HL-60 (cell line): ENCODE results near the gene WRAP53.

ENCODE experiments used
- DNase-seq, 2 experiments: peaks; one replicate each; pipeline ENCODE4 v3.0.0-alpha.2; 2010 to 2020; ENCODE audit warnings: low read depth in 1 of 2, low spot score in 1 of 2
- H3K27ac ChIP-seq: fragments of 250-450 bp; sonication (Bioruptor Pico); replicated peaks from 2 replicates; pipeline ENCODE4 v1.5.1; 2020; ENCODE audit warnings: mild to moderate bottlenecking, moderate library complexity
- H3K27me3 ChIP-seq: fragments of 250-450 bp; sonication (Bioruptor Pico); 2 replicates; pipeline ENCODE4 v1.5.1; 2021; ENCODE audit warnings: mild to moderate bottlenecking, moderate library complexity; ENCODE audit not compliant: insufficient read depth, poor library complexity, severe bottlenecking
- H3K4me3 ChIP-seq: replicated peaks from 2 replicates; pipeline ENCODE4 v1.5.1; 2011; ENCODE audit warnings: mild to moderate bottlenecking, control low read depth, low read length; ENCODE audit not compliant: insufficient read depth
- GABPA ChIP-seq: IDR thresholded peaks from 2 replicates; pipeline ENCODE4 v1.6.1; 2012; ENCODE audit warnings: low read depth
- POLR2AphosphoS5 ChIP-seq: IDR thresholded peaks from 2 replicates; pipeline ENCODE4 v1.6.1; 2012; ENCODE audit warnings: low read depth
- REST ChIP-seq: IDR thresholded peaks from 2 replicates; pipeline ENCODE4 v1.6.1; 2012; ENCODE audit warnings: low read depth; ENCODE audit not compliant: insufficient replicate concordance
- SPI1 ChIP-seq: IDR thresholded peaks from 2 replicates; pipeline ENCODE4 v1.6.1; 2012; ENCODE audit warnings: low read depth, mild to moderate bottlenecking, borderline replicate concordance
- TF ChIP-seq, protein P1 (sequence below): IDR thresholded peaks from one replicate; pipeline ENCODE4 v1.5.1; 2011; ENCODE audit warnings: low read length, control low read depth, inconsistent platforms; ENCODE audit not compliant: insufficient read depth

WRAP53 gene

DNA sequence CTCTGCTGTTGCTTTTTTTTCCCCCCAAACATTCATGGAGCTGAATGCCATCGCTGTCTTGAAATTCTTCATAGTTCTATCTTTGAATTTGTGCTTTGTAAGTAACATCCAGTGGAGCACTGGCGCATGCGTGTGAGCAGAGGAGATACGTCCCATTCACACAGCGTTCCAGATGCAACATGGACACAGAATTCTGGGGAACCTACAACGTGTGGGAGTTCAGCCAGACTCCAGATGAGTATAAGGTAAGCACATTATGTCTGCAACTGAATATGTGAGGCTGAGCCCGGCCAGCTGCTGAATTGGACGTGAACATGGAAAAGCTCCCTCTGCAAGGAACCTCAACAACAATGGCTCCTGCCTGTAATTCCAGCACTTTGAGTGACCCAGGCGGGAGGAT is 41.8 kb upstream of the WRAP53 start:
- Histone ChIP-seq H3K27ac (no peak overlapping the region), H3K27me3 (no peaks in the 10 kb centered on the region), H3K4me3 (no peak overlapping the region)
- TF ChIP-seq REST (no peak), SPI1 (no peak), GABPA (no peak), POLR2AphosphoS5 (no peak)
- TF ChIP-seq, protein P1, sequence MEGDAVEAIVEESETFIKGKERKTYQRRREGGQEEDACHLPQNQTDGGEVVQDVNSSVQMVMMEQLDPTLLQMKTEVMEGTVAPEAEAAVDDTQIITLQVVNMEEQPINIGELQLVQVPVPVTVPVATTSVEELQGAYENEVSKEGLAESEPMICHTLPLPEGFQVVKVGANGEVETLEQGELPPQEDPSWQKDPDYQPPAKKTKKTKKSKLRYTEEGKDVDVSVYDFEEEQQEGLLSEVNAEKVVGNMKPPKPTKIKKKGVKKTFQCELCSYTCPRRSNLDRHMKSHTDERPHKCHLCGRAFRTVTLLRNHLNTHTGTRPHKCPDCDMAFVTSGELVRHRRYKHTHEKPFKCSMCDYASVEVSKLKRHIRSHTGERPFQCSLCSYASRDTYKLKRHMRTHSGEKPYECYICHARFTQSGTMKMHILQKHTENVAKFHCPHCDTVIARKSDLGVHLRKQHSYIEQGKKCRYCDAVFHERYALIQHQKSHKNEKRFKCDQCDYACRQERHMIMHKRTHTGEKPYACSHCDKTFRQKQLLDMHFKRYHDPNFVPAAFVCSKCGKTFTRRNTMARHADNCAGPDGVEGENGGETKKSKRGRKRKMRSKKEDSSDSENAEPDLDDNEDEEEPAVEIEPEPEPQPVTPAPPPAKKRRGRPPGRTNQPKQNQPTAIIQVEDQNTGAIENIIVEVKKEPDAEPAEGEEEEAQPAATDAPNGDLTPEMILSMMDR: no peak
- DNase-seq: no peak

DNA sequence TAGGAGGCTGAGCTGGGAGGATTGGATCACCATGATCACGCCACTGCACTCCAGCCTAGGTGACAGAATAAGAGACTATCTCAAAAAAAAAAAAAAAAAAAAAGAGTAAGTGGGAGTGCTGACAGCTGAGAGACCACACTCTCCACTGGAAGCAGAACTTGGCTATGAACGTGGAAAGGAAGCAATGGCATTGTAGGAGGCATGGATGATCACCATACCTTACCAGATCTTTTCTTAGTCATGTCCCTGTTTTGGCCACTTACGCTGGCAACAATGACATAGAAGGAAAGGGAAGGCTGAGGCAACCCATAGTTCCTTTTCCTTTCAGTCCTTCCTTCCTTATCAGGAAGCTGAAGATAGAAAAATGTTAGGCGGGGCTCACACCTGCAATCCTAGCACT is 41.3 kb upstream of the WRAP53 start:
- H3K4me3 ChIP-seq: no peak overlapping the region
- DNase-seq: no peak
- no peak for TF ChIP-seq REST
- TF ChIP-seq, protein P1: no peak
- no peak for TF ChIP-seq SPI1
- TF ChIP-seq POLR2AphosphoS5: no peak
- TF ChIP-seq GABPA: no peak
- no peaks in the 10 kb centered on the region for H3K27me3 ChIP-seq
- H3K27ac ChIP-seq: no peak overlapping the region

DNA sequence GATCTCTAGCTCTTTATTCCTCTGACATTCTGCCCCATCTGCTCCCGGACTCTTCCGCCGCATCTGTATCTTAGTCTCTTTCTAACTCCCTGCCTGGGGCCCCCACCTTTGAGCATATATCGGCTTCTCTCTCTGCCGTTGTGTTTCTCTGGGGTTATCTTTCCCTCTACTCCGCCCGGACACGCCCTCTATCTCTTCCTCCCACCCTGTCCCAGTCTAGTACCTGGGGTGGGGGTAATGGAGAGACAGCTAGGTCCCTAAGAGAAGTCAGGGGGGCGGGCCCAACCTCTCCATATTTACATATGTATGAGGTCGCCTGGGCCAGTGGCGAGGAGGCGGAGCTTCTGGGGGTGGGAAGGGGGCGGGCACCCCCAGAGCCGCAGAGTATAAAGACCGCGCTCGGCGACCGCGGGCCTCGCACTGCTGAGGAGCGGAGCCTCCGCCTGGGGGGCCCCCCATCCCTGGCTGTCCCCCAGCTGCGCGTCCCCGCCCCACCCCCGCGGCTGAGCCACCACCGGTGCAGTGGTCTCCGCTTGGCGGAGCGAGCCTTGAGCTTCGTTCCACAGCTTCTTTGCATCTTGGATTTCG is 37.7 kb upstream of the WRAP53 start, which contains the start of gene ATP1B2:
ATP1B2 (plus strand) TSS at position 418 of the 588 bp plus-strand sequence. CDS start 593 bp downstream, outside the sequence.
- Histone ChIP-seq H3K4me3 (no peak within 1 kb of the TSS), H3K27me3 (no peaks in the 10 kb centered on the region), H3K27ac (no peak within 1 kb of the TSS)
- no peak for DNase-seq
- TF ChIP-seq, protein P1: no peak
- no peak for TF ChIP-seq GABPA
- TF ChIP-seq SPI1: no peak
- no peak for TF ChIP-seq POLR2AphosphoS5
- no peak for TF ChIP-seq REST
